SK-N-SH treated with all-trans-retinoic acid at 6 μM for 48 hours (cell line): ENCODE data around the gene GALNT13.

Source experiments
- ATAC-seq: fragments of 200-7000 bp; cut with Tn5 transposase; 3 replicates; pipeline ENCODE4 v1.9.1; 2020; ENCODE audit warnings: mild to moderate bottlenecking, moderate library complexity
- ARNTL ChIP-seq: fragments of 450-650 bp; formaldehyde crosslinking; IDR thresholded peaks from 2 replicates; pipeline ENCODE4 v1.5.0; 2020; ENCODE audit warnings: low read depth, mild to moderate bottlenecking, moderate library complexity, borderline replicate concordance
- BACH2 ChIP-seq: fragments of 250-450 bp; sonication (Bioruptor Pico); IDR thresholded peaks from 2 replicates; pipeline ENCODE4 v1.9.0; 2021; ENCODE audit warnings: mild to moderate bottlenecking, borderline replicate concordance
- CREB5 ChIP-seq: fragments of 250-450 bp; sonication (Bioruptor Pico); IDR thresholded peaks from 2 replicates; pipeline ENCODE4 v1.5.1; 2020; ENCODE audit warnings: low read depth, mild to moderate bottlenecking, moderate library complexity
- CSDC2 ChIP-seq: fragments of 250-450 bp; sonication (Bioruptor Pico); IDR thresholded peaks from 2 replicates; pipeline ENCODE4 v1.5.0; 2020; ENCODE audit warnings: mild to moderate bottlenecking, moderate library complexity
- CSRNP3 ChIP-seq: fragments of 250-450 bp; sonication (Bioruptor Pico); IDR thresholded peaks from 2 replicates; pipeline ENCODE4 v1.5.1; 2021; ENCODE audit warnings: mild to moderate bottlenecking, moderate library complexity
- ESRRG ChIP-seq: fragments of 250-450 bp; sonication (Bioruptor Pico); IDR thresholded peaks from 2 replicates; pipeline ENCODE4 v1.6.1; 2021; ENCODE audit warnings: mild to moderate bottlenecking
- GLIS3 ChIP-seq: fragments of 250-450 bp; sonication (Bioruptor Pico); IDR thresholded peaks from 2 replicates; pipeline ENCODE4 v1.5.0; 2020; ENCODE audit warnings: mild to moderate bottlenecking, moderate library complexity
- ISL1 ChIP-seq: fragments of 250-450 bp; sonication (Bioruptor Pico); IDR thresholded peaks from 2 replicates; pipeline ENCODE4 v2.1.2; 2022; ENCODE audit warnings: mild to moderate bottlenecking, moderate library complexity
- OSR1 ChIP-seq: fragments of 250-450 bp; sonication (Bioruptor Pico); IDR thresholded peaks from 2 replicates; pipeline ENCODE4 v1.8.0; 2022; ENCODE audit warnings: moderate library complexity, mild to moderate bottlenecking, inconsistent platforms
- PATZ1 ChIP-seq: fragments of 250-450 bp; sonication (Bioruptor Pico); IDR thresholded peaks from 2 replicates; pipeline ENCODE4 v1.8.0; 2020; ENCODE audit warnings: mild to moderate bottlenecking, moderate library complexity, borderline replicate concordance
- POU6F1 ChIP-seq: fragments of 250-450 bp; sonication (Bioruptor Pico); IDR thresholded peaks from 2 replicates; pipeline ENCODE4 v1.8.0; 2021; ENCODE audit warnings: low read depth, mild to moderate bottlenecking, moderate library complexity, borderline replicate concordance
- RARB ChIP-seq: fragments of 250-450 bp; sonication (Bioruptor Pico); IDR thresholded peaks from 2 replicates; pipeline ENCODE4 v1.8.0; 2021; ENCODE audit warnings: mild to moderate bottlenecking, moderate library complexity
- SNAI2 ChIP-seq: fragments of 250-450 bp; sonication (Bioruptor Pico); IDR thresholded peaks from 2 replicates; pipeline ENCODE4 v1.5.0; 2020; ENCODE audit warnings: mild to moderate bottlenecking, moderate library complexity
- TCF4 ChIP-seq: fragments of 250-450 bp; sonication (Bioruptor Pico); IDR thresholded peaks from 2 replicates; pipeline ENCODE4 v1.8.0; 2021; ENCODE audit warnings: mild to moderate bottlenecking, moderate library complexity, borderline replicate concordance
- TOX ChIP-seq: fragments of 250-450 bp; sonication (Bioruptor Pico); IDR thresholded peaks from 2 replicates; pipeline ENCODE4 v1.8.0; 2021; ENCODE audit warnings: mild to moderate bottlenecking, moderate library complexity, borderline replicate concordance
- TSHZ2 ChIP-seq: fragments of 250-450 bp; sonication (Bioruptor Pico); IDR thresholded peaks from 2 replicates; pipeline ENCODE4 v1.5.0; 2020; ENCODE audit warnings: mild to moderate bottlenecking, moderate library complexity
- ZC3H10 ChIP-seq: fragments of 250-450 bp; sonication (Bioruptor Pico); IDR thresholded peaks from 2 replicates; pipeline ENCODE4 v1.5.1; 2021; ENCODE audit warnings: mild to moderate bottlenecking, moderate library complexity
- ZFP3 ChIP-seq: fragments of 250-450 bp; sonication (Bioruptor Pico); IDR thresholded peaks from 2 replicates; pipeline ENCODE4 v1.5.0; 2020; ENCODE audit warnings: mild to moderate bottlenecking, moderate library complexity
- ZFP30 ChIP-seq: fragments of 450-650 bp; formaldehyde crosslinking; IDR thresholded peaks from 2 replicates; pipeline ENCODE4 v1.5.0; 2022; ENCODE audit warnings: mild to moderate bottlenecking, moderate library complexity
- ZNF565 ChIP-seq: fragments of 450-650 bp; formaldehyde crosslinking; conservative IDR thresholded peaks from 2 replicates; pipeline ENCODE4 v1.5.0; 2020; ENCODE audit warnings: low read depth, mild to moderate bottlenecking, moderate library complexity
- ZNF8 ChIP-seq: fragments of 450-650 bp; formaldehyde crosslinking; IDR thresholded peaks from 2 replicates; pipeline ENCODE4 v1.5.0; 2020; ENCODE audit warnings: mild to moderate bottlenecking, moderate library complexity

Gene GALNT13

GRCh38 chr2:153940511-153940910, 68.8 kb downstream of the GALNT13 start:
- no peak for ATAC-seq
- TF ChIP-seq ISL1 (CRISPR knock-in tag) (peak; percentile 97), CSDC2 (CRISPR knock-in tag) (0 out of 2 replicates have a peak, but pooled peaks have one; percentile 57), TSHZ2 (0 out of 2 replicates have a peak, but pooled peaks have one; percentile 42), PATZ1 (0 out of 2 replicates have a peak, but pooled peaks have one; percentile 44), ZFP30 (CRISPR knock-in tag) (no peak), CSRNP3 (CRISPR knock-in tag) (peak; percentile 55; the same call in 1 of the 2 replicates), ESRRG (CRISPR knock-in tag) (peak; percentile 87; the same call in 1 of the 2 replicates), TCF4 (CRISPR knock-in tag) (no peak), OSR1 (CRISPR knock-in tag) (no peak), ZNF8 (CRISPR knock-in tag) (no peak), ZFP3 (CRISPR knock-in tag) (peak; percentile 14; the same call in 1 of the 2 replicates), SNAI2 (CRISPR knock-in tag) (no peak), CREB5 (CRISPR knock-in tag) (peak; percentile 63; the same call in 1 of the 2 replicates), GLIS3 (peak; percentile 77; the same call in 1 of the 2 replicates)

GRCh38 chr2:153944800-153945199, 73.1 kb downstream of the GALNT13 start:
- no peak for ATAC-seq
- TF ChIP-seq PATZ1 (no peak), ISL1 (CRISPR knock-in tag) (no peak), ARNTL (no peak), OSR1 (CRISPR knock-in tag) (no peak), SNAI2 (CRISPR knock-in tag) (no peak), BACH2 (no peak), TCF4 (CRISPR knock-in tag) (no peak), RARB (CRISPR knock-in tag) (no peak), ZFP30 (CRISPR knock-in tag) (no peak)
- TF ChIP-seq, all 23 proteins: peak for 0

- no peak for ATAC-seq
- TF ChIP-seq ESRRG (CRISPR knock-in tag), result no peak
- TF ChIP-seq ZNF565 (CRISPR knock-in tag), result no peak
- TF ChIP-seq ARNTL, result no peak
- no peak for TF ChIP-seq POU6F1 (CRISPR knock-in tag)
- TF ChIP-seq OSR1 (CRISPR knock-in tag), result no peak
- TF ChIP-seq ZC3H10 (CRISPR knock-in tag), result no peak
- no peak for TF ChIP-seq ZFP30 (CRISPR knock-in tag)
- no peak for TF ChIP-seq RARB (CRISPR knock-in tag)
- peak; percentile 93 for TF ChIP-seq ISL1 (CRISPR knock-in tag)
- TF ChIP-seq PATZ1, result no peak
- peak; percentile 30; the same call in 1 of the 2 replicates for TF ChIP-seq GLIS3
- no peak for TF ChIP-seq TOX (CRISPR knock-in tag)
- no peak for TF ChIP-seq TSHZ2
These were observed 74.3 kb downstream of the GALNT13 start for GRCh38 chr2:153946036-153946435.
